Measurements from ENCODE around the gene SPATS2.
"Not testable (repeated sequence)": the region's sequence is repeated elsewhere in the genome, so short reads cannot be mapped to it uniquely, and the experiment has no call there.

SPATS2 gene

DNA sequence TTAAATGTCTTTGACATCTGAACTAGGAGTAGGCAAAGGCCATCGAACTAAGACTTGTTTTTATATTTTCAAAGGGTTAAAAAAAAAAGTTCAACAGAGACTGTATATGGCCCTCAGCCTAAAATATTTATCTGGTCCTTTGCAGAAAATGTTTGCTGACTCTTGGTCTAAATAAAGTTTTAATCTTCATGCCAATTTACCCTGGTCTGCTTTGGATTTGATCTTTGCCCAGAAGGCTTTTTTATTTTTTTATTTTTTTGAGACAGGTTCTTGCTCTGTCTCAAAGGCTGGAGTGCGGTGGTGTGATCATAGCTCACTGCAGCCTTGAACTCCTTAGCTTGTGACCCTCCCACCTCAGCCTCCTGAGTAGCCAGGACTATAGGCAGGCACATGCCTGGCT, 47.1 kb downstream of the SPATS2 start:
- DNase-seq (no peak), ATAC-seq (replicated peaks) (no peak)
- no peaks in the 10 kb centered on the region for H3K4me1 Mint-ChIP-seq (ENCODE audit: low read depth in 2 of 2)
- no peak overlapping the region for H3K27ac Mint-ChIP-seq
- H3K27me3 Mint-ChIP-seq, result no peaks in the 10 kb centered on the region
- no peak overlapping the region for H3K4me3 Mint-ChIP-seq
- H3K9me3 Mint-ChIP-seq, result no peaks in the 10 kb centered on the region
- H3K36me3 Mint-ChIP-seq (ENCODE audit: insufficient read depth), result no peaks in the 10 kb centered on the region

DNA sequence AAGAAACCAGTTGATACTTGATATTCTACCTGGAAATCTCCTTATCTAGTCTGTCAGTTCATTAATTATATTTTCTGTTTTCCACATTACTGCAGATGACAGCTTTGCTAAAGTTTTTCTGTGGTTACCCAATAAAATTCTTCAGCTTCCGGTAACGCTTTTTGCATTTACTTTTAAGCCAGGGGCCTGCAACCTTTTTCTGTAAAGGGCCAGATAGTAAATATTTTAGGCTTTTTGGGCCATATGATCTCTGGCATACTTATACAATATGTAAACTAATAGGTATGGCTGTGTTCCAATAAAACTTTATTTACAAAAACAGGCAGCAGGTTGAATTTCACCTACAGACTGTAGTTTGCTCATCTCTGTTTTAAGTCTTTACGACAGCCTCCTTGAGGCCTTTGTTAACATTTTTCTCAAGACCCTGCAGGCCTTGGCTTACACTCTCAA, 48.3 kb downstream of the SPATS2 start:
- Mint-ChIP-seq H3K4me3 (no peak overlapping the region), H3K9me3 (no peaks in the 10 kb centered on the region), H3K27ac (no peak overlapping the region), H3K27me3 (no peaks in the 10 kb centered on the region), H3K36me3 (ENCODE audit: insufficient read depth) (no peaks in the 10 kb centered on the region), H3K4me1 (ENCODE audit: low read depth in 2 of 2) (no peaks in the 10 kb centered on the region)
- ATAC-seq (replicated peaks) (no peak), DNase-seq (no peak)

DNA sequence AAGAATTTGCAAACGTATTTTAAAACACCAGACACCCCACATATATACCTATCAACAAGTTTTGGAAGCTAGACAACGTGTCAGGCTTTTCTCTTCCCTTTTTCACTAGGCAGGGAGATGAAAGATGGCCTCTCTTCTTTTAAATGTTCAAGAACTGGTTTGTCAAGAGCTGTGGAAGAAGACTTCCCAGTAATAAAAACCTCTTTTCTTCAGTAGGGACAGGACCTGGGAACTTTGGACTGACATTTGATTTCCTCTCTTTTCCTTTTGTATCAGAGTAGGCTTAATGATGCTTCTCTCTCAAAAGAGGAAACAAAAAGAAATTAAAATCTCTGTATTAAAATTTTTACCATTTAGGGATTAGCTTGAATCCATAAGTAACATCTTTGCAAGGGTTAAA, 49.6 kb downstream of the SPATS2 start:
- no peaks in the 10 kb centered on the region for H3K27me3 Mint-ChIP-seq
- H3K4me1 Mint-ChIP-seq (ENCODE audit: low read depth in 2 of 2), result no peaks in the 10 kb centered on the region
- H3K36me3 Mint-ChIP-seq (ENCODE audit: insufficient read depth), result no peaks in the 10 kb centered on the region
- peak overlapping the region in 1 of 2 donors; percentile 4 for H3K27ac Mint-ChIP-seq
- DNase-seq (no peak), ATAC-seq (replicated peaks) (no peak)
- no peak overlapping the region for H3K4me3 Mint-ChIP-seq
- H3K9me3 Mint-ChIP-seq, result no peaks in the 10 kb centered on the region

DNA sequence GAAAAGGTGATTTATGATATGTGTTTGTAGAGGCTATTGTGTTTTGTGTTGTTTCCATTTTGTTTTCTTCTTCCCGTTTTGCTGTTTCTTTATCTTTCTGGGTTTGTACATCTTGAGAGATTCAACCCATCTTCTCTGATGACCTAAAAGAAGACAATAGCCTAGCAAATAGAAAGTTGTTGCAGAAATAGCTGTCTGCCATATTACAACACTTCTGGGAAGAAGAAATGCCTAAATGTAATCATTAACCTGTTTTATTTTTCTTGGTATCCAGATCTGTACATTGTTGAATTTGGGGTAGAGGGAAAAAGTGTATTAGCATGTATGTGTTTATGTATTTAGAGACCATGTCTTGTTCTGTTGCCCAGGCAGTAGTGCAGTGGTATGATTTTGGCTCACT, 50.3 kb downstream of the SPATS2 start:
- Mint-ChIP-seq H3K27me3 (no peaks in the 10 kb centered on the region), H3K4me1 (ENCODE audit: low read depth in 2 of 2) (no peaks in the 10 kb centered on the region), H3K27ac (peak overlapping the region in 1 of 2 donors; percentile 4), H3K36me3 (ENCODE audit: insufficient read depth) (no peaks in the 10 kb centered on the region), H3K9me3 (no peaks in the 10 kb centered on the region), H3K4me3 (no peak overlapping the region)
- DNase-seq (no peak), ATAC-seq (replicated peaks) (no peak)

DNA sequence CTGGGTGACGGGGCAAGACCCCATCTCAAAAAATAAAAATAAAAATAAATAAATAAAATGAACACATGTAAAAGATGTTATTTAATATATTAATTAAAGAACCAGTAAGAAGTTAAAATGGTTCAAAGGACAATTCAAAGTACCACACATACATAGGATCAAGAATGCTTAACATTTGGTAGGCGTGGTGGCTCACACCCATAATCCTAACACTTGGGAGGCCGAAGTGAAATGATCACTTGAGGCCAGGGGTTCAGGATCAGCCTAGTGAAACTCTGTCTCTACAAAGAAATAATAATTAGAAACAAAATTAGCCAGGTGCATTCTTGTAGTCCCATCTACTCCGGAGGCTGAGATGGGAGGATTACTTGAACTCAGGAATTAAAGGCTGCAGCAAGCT, 53.3 kb downstream of the SPATS2 start:
- Mint-ChIP-seq H3K27me3 (no peaks in the 10 kb centered on the region), H3K27ac (no peak overlapping the region), H3K4me1 (ENCODE audit: low read depth in 2 of 2) (no peaks in the 10 kb centered on the region), H3K9me3 (no peaks in the 10 kb centered on the region), H3K36me3 (ENCODE audit: insufficient read depth) (no peaks in the 10 kb centered on the region), H3K4me3 (no peak overlapping the region)
- ATAC-seq (replicated peaks), result no peak
- DNase-seq, result no peak

DNA sequence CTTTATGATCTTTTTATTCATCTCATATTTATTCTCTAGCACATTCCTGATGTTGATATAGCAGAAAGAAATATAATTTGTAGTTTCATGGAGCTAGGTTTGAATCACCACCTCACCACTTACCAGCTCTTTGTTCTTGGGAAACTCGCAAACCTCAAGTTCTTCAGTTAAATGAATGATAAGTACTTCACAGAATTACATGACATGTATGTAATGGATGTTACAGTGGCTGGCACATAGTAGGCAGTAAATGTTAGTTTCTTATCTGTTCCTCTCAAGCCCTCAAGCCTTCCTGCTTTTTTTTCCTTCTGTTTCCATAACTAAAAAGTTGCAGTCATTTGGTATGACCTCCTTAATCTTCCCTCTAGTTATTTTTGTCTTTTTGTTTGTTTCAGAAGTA, 54.9 kb downstream of the SPATS2 start:
- Mint-ChIP-seq H3K4me1 (ENCODE audit: low read depth in 2 of 2) (no peaks in the 10 kb centered on the region), H3K27me3 (no peaks in the 10 kb centered on the region), H3K27ac (no peak overlapping the region), H3K4me3 (no peak overlapping the region), H3K9me3 (no peaks in the 10 kb centered on the region), H3K36me3 (ENCODE audit: insufficient read depth) (no peaks in the 10 kb centered on the region)
- ATAC-seq (replicated peaks), result no peak
- no peak for DNase-seq

DNA sequence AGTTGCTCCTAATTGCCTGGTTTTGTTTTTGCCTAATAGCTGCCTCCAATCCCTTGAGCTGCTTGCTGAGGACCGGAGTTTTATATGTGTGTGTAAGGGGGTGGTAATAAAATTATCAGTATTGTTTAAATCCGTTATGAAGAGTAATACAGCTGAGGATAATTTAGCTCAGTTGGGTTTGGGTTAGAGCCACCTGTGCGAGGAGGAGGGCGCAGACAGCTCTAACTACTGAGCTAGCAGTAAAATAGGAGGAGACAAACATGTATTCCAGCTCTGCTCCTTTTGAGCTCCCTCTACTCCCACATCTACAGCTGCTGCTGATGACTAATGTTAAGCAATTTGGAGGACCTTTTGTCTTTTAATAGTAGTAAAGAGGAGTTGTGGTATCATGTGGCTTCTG, 61.5 kb downstream of the SPATS2 start:
- Mint-ChIP-seq H3K27me3 (no peaks in the 10 kb centered on the region), H3K9me3 (no peaks in the 10 kb centered on the region), H3K4me1 (ENCODE audit: low read depth in 2 of 2) (no peaks in the 10 kb centered on the region), H3K27ac (no peak overlapping the region), H3K4me3 (no peak overlapping the region), H3K36me3 (ENCODE audit: insufficient read depth) (no peaks in the 10 kb centered on the region)
- DNase-seq, result no peak
- ATAC-seq (replicated peaks), result no peak

DNA sequence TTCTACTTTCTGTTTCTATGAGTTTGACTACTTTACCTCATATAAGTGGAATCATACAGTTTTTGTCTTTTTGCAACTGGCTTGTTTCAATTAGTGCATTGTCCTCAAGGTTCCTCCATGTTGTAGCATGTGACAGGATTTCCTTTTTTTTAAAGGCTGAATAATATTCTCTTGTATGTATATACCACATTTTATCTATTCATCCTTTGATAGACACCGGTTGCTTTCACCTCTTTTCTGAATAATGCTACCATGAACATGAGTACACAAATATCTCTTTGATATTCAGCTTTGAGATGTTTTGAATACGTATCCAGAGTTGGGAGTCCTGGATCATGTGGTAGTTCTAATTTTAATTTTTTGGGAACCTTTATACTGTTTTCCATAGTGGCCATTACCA, 65.4 kb downstream of the SPATS2 start:
- no peaks in the 10 kb centered on the region for H3K9me3 Mint-ChIP-seq
- H3K36me3 Mint-ChIP-seq (ENCODE audit: insufficient read depth), result no peaks in the 10 kb centered on the region
- no peak for DNase-seq
- H3K27me3 Mint-ChIP-seq, result no peaks in the 10 kb centered on the region
- no peak overlapping the region for H3K27ac Mint-ChIP-seq
- H3K4me1 Mint-ChIP-seq (ENCODE audit: low read depth in 2 of 2), result no peaks in the 10 kb centered on the region
- no peak overlapping the region for H3K4me3 Mint-ChIP-seq
- no peak for ATAC-seq (replicated peaks)

- not testable (repeated sequence) for H3K36me3 Mint-ChIP-seq (ENCODE audit: insufficient read depth); H3K27me3 Mint-ChIP-seq; ATAC-seq (replicated peaks); H3K27ac Mint-ChIP-seq; H3K4me3 Mint-ChIP-seq; H3K4me1 Mint-ChIP-seq (ENCODE audit: low read depth in 2 of 2); H3K9me3 Mint-ChIP-seq; DNase-seq
These were observed 69.5 kb downstream of the SPATS2 start for GRCh38 chr12:49436799-49437198.

GRCh38 chr12:49439042-49439441, 71.8 kb downstream of the SPATS2 start:
- H3K4me3 Mint-ChIP-seq, result no peak overlapping the region
- H3K4me1 Mint-ChIP-seq (ENCODE audit: low read depth in 2 of 2), result no peaks in the 10 kb centered on the region
- no peaks in the 10 kb centered on the region for H3K36me3 Mint-ChIP-seq (ENCODE audit: insufficient read depth)
- no peaks in the 10 kb centered on the region for H3K9me3 Mint-ChIP-seq
- H3K27ac Mint-ChIP-seq, result no peak overlapping the region
- H3K27me3 Mint-ChIP-seq, result no peaks in the 10 kb centered on the region
- no peak for ATAC-seq (replicated peaks)
- DNase-seq, result no peak

- no peaks in the 10 kb centered on the region for H3K4me1 Mint-ChIP-seq (ENCODE audit: low read depth in 2 of 2)
- no peaks in the 10 kb centered on the region for H3K36me3 Mint-ChIP-seq (ENCODE audit: insufficient read depth)
- no peak for DNase-seq
- no peak for ATAC-seq (replicated peaks)
- no peak overlapping the region for H3K27ac Mint-ChIP-seq
- H3K4me3 Mint-ChIP-seq, result no peak overlapping the region
- no peaks in the 10 kb centered on the region for H3K27me3 Mint-ChIP-seq
- H3K9me3 Mint-ChIP-seq, result no peaks in the 10 kb centered on the region
These were observed 72.8 kb downstream of the SPATS2 start for GRCh38 chr12:49440035-49440434.

- ATAC-seq (replicated peaks) (no peak), DNase-seq (no peak)
- Mint-ChIP-seq H3K36me3 (ENCODE audit: insufficient read depth) (no peaks in the 10 kb centered on the region), H3K27ac (no peak overlapping the region), H3K4me3 (no peak overlapping the region), H3K4me1 (ENCODE audit: low read depth in 2 of 2) (no peaks in the 10 kb centered on the region), H3K9me3 (no peaks in the 10 kb centered on the region), H3K27me3 (no peaks in the 10 kb centered on the region)
These were observed 75.7 kb downstream of the SPATS2 start for GRCh38 chr12:49442915-49443314.

GRCh38 chr12:49446571-49446970, 79.3 kb downstream of the SPATS2 start:
- no peak overlapping the region for H3K4me3 Mint-ChIP-seq
- H3K9me3 Mint-ChIP-seq, result no peaks in the 10 kb centered on the region
- peaks cover 3% of the 10 kb centered on the region for H3K36me3 Mint-ChIP-seq (ENCODE audit: insufficient read depth)

DNA sequence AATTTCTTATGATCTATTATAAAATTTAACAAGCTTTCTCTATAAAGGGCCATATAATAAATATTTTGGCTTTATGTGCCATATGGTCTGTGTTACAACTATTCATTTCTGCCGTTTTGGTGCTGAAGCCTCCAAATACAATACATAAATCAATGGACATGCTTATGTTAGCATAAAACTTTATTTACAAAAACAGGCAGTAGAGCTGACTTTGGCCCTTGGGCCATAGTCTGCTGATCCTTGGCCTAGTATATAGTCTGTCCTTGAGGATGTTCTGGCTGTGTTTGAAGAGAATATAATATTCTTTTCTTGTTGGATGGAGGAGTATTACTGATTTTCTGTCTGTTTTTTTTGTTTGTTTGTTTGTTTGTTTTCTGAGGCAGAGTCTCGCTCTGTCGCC, 81.6 kb downstream of the SPATS2 start:
- no peak overlapping the region for H3K4me3 Mint-ChIP-seq
- H3K27ac Mint-ChIP-seq, result no peak overlapping the region
- H3K4me1 Mint-ChIP-seq (ENCODE audit: low read depth in 2 of 2), result no peaks in the 10 kb centered on the region
- ATAC-seq (replicated peaks), result no peak
- peaks cover 3% of the 10 kb centered on the region for H3K36me3 Mint-ChIP-seq (ENCODE audit: insufficient read depth)
- no peak for DNase-seq
- no peaks in the 10 kb centered on the region for H3K27me3 Mint-ChIP-seq
- no peaks in the 10 kb centered on the region for H3K9me3 Mint-ChIP-seq

More at GRCh38 chr12:49446571-49446970, 79.3 kb downstream of the SPATS2 start:
- H3K27me3 Mint-ChIP-seq, result no peaks in the 10 kb centered on the region
- no peaks in the 10 kb centered on the region for H3K4me1 Mint-ChIP-seq (ENCODE audit: low read depth in 2 of 2)
- ATAC-seq (replicated peaks) (no peak), DNase-seq (no peak)
- no peak overlapping the region for H3K27ac Mint-ChIP-seq
